HG02943 (cell line): ENCODE results near the gene PEPD.

Experiments used
- ATAC-seq: cut with Tn5 transposase; IDR thresholded peaks from one replicate; pipeline ENCODE4 v1.9.1; 2021; ENCODE audit warnings: mild to moderate bottlenecking, low read depth, moderate library complexity; ENCODE audit not compliant: unreplicated experiment

PEPD gene

GRCh38 chr19:33461256-33462111, 60.1 kb downstream of the PEPD start:
- no peak for ATAC-seq

GRCh38 chr19:33460221-33460908, 61.2 kb downstream of the PEPD start:
- no peak for ATAC-seq

- ATAC-seq, result no peak
Observed at GRCh38 chr19:33459222-33460090, 62.1 kb downstream of the PEPD start.

- no peak for ATAC-seq
Observed at GRCh38 chr19:33458807-33459206, 62.8 kb downstream of the PEPD start.

GRCh38 chr19:33458171-33458633, 63.4 kb downstream of the PEPD start:
- ATAC-seq, result no peak

- no peak for ATAC-seq
Observed at GRCh38 chr19:33456845-33457220, 64.8 kb downstream of the PEPD start.

GRCh38 chr19:33456076-33456844, 65.3 kb downstream of the PEPD start:
- no peak for ATAC-seq

GRCh38 chr19:33453265-33453664, 68.3 kb downstream of the PEPD start:
- no peak for ATAC-seq

- ATAC-seq, result no peak
Observed at GRCh38 chr19:33450689-33451088, 70.9 kb downstream of the PEPD start.

- no peak for ATAC-seq
Observed at GRCh38 chr19:33449799-33450198, 71.8 kb downstream of the PEPD start.

GRCh38 chr19:33448159-33448516, 73.5 kb downstream of the PEPD start:
- ATAC-seq, result no peak

- no peak for ATAC-seq
Observed at GRCh38 chr19:33447336-33448158, 74.0 kb downstream of the PEPD start.

GRCh38 chr19:33446330-33447293, 75.0 kb downstream of the PEPD start:
- ATAC-seq, result no peak

GRCh38 chr19:33445442-33446329, 75.9 kb downstream of the PEPD start:
- no peak for ATAC-seq

GRCh38 chr19:33444562-33445441, 76.8 kb downstream of the PEPD start:
- ATAC-seq, result no peak
